ENCODE data around the gene FMO2.
"Not testable (repeated sequence)": the region's sequence is repeated elsewhere in the genome, so short reads cannot be mapped to it uniquely, and the experiment has no call there.

FMO2 gene

DNA sequence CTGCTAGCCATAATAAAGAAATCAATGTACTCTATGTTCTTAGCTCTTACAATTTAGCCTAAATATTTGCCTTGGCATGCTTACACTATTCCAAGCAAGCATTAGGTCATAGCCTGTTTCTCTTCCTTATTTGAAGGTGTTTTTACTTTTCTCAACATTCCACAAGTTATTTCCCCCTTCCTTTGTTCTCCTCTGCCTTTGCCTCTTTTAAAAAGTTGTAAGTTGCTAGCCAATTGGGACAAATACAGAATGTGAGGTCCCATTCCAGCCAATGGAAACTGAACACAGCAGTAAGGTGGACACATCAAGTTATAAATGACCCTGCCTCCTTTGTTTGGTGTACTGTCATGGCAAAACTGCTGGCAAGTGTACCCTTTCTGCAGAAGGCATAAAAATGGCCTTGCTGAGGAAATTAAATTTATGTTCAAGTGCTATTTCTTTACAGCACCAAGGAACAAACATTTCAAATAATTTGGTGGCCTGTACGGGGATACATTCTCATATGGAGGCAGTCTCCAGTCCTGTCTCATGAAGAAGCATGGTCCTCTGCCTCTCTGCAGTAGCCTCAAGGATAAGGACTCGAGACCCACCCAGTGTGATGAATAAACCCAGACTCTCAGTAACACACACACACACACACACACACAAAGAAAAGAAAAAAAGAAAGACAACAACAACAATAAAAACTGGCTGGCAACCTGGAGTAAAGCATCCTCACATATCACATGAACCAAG lies 34.4 kb downstream of the FMO2 start:
- DNase-seq (ENCODE audit: low read depth) = no peak

GRCh38 chr1:171220081-171220420 lies 35.0 kb downstream of the FMO2 start:
- DNase-seq (ENCODE audit: low read depth) = no peak

- no peak for DNase-seq (ENCODE audit: low read depth)
Observed at GRCh38 chr1:171220581-171221054, 35.5 kb downstream of the FMO2 start.

DNA sequence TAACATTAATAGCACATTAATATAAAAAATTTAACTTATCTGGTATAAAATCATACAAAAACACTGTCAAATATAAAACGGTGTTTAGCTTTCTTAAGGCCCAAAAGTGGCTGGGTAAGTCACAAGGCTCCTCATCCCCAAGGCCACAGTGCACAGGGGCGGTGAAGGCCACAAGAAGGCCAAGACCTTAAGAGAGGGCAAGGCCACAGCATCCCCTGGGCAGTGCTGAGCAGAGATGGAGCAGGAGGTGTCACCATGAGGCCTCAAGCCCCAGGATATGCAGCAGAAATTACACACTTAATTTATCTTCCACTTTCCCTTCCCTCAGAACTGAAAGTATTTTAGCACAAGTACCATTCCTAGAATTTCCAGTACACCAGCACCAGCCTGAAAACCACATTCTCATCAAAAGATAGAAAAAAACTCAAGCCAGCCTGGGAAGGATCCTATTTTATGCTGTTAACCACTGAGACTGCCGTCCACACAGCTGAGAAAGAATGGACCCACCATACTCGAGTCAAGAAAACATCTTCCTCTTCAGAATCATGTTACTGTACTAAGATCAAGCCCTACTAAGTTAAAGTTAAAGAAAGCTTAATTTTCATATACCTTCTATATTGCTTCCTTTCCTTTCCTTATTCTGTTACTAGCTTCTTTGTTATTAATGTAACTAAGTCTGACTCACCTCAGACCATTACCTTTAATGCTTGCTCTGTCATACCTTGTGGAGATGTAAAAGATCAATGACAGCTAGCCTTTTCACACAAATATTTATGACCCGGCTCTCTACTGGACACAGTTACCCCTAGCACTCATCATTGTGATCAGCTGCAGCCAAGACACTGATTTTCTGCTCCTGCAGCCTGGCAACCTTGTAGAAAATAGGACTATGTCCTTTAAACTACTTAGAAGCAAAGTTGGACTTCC lies 36.8 kb downstream of the FMO2 start:
- no peak for DNase-seq (ENCODE audit: low read depth)

GRCh38 chr1:171222936-171223335 lies 37.8 kb downstream of the FMO2 start:
- DNase-seq (ENCODE audit: low read depth) = no peak

- DNase-seq (ENCODE audit: low read depth) = not testable (repeated sequence)
Observed at GRCh38 chr1:171224257-171224656, 39.2 kb downstream of the FMO2 start.

DNA sequence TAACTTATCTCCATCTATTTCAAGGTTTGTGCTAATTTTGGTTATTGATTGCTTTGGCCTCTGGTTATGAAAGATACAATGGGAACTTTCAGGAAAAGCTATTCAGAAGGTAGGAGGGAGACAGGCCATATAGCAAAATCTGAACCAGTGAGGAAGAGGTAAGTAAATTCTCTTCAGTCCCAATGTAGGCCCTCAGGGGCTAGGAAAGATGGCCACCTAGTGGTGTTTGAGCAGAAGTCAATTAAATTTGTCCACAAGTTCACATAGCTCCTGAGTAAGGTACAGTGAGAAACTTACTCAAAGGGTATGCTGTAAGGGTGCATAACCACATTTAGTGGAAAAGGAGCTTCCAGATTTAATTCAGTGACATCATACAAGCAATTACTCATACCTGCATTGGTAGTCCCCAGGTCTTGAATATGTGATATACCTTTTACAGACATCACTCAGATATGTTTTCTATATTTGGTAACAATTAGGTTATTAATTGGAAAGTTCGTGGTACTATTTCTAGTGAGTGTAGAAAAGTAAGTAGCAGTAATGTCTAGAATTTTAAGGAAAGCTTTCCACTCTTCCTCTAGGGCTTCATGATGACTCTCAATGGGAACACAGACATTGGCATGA lies 41.8 kb downstream of the FMO2 start:
- no peak for DNase-seq (ENCODE audit: low read depth)

GRCh38 chr1:171231326-171231725 lies 46.2 kb downstream of the FMO2 start:
- DNase-seq (ENCODE audit: low read depth) = no peak

GRCh38 chr1:171233183-171233582 lies 48.1 kb downstream of the FMO2 start:
- no peak for DNase-seq (ENCODE audit: low read depth)

GRCh38 chr1:171236231-171236630 lies 51.1 kb downstream of the FMO2 start:
- DNase-seq (ENCODE audit: low read depth) = not testable (repeated sequence)

GRCh38 chr1:171243878-171244277 lies 58.8 kb downstream of the FMO2 start:
- DNase-seq (ENCODE audit: low read depth) = no peak

DNA sequence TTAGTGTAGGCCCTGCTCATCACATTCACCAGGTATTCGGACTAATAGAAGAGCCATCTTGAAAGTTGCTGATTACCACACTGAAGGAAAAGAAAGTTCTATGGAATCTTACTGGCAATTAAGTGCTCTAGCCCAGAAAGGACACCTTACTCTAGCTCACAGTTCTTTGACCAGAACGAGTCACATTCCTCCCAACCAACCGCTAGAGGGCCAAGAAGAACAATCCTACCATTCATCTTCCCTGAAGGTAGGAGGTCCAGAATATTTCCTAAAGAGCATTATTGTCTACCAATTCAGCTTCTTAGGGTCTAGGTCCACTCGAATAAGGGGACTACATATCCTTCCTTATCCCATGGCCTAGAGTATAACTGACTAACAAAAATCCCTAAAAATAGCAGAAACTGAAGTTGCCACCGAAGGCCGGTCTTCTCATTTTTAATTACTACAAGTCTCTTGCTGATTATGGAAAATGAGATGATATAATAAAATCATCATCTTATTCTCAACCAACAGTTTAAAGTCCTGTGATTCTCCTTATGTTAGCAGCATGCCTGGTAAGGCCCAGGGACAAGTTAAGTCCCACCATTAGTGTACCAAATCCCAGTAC lies 60.5 kb downstream of the FMO2 start:
- no peak for DNase-seq (ENCODE audit: low read depth)

- no peak for DNase-seq (ENCODE audit: low read depth)
Observed at GRCh38 chr1:171247501-171247900, 62.4 kb downstream of the FMO2 start.

- DNase-seq (ENCODE audit: low read depth) = no peak
Observed at GRCh38 chr1:171248302-171248701, 63.2 kb downstream of the FMO2 start, which contains the start of gene FMO1. Gene FMO1, plus strand, starts transcription at chr1:171248494. Its CDS starts 9,594 bp downstream, at chr1:171258088.

DNA sequence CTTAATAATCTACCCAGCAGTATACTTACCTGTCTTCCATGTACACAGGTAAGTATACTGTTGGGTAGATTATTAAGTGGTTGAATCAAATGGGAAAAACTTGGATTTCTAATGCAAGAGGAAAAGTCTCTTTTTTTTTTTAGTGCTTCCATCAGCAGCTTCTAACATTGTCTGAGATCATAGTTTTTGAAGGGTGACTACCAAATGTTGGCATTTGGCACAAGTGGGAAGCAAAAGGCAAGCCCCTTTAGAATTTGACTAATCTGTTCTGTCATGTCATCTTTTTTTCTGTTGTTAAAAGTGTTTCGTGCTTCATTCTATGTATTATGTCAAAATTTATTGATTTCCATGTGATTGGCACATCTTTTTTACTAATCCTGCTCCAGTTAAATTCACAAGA lies 63.7 kb downstream of the FMO2 start:
- DNase-seq (ENCODE audit: low read depth) = no peak

GRCh38 chr1:171250263-171250662 lies 65.2 kb downstream of the FMO2 start:
- no peak for DNase-seq (ENCODE audit: low read depth)

DNA sequence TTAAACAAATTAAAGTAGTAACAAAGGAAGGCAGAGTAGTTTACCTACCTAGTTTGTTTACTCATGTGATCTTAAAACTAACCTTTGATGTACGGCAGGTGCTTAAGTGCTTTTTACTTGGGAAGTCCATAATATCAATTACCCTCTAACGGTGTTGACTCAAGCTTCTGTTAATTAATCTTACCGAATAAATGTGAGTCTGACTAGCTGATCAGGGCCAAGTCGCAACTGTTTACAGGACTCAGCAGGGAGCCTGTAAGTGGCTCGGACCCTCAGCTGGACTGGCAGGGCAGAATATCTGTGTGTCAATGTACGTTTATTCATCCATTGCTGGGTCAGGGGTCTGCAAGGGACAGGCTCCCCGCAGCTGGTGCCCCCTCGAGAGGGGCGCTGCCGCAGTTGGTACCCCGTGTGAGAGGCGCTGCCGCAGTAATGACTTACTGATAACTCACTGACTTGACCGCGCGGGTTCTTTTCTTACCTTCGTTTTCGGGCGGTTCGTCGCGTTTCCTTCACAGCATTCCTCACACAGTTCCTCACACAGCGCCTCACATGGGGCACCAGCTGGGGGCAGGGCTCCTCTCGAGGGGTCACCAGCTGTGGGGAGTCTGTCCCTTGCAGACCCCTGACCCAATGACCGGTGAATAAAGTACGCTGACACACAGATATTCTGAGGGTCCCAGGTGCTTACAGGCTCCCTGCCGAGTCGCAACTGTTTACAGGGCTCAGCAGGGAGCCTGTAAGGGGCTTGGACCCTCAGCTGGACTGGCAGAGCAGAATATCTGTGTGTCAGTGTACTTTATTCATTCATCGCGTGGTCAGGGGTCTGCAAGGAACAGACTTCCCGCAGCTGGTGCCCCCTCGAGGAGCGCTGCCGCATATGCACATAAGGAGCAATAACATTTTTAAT lies 66.2 kb downstream of the FMO2 start:
- no peak for DNase-seq (ENCODE audit: low read depth)

DNA sequence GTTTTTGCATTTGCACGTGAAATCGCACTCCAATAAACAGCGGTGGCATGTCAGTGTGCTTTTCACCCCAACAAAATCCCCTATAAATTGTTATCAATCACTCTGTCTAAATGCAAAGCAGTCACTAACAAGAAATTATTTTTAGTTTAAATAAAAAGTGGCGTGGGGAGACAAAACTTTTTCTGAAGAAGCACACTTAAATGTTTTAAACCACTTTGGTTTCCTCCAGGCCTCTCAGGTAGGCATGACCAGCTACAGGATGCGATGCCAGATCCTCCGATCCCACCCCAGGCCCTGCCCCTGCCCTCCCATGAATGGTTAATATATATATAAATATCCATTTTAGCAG lies 66.8 kb downstream of the FMO2 start:
- DNase-seq (ENCODE audit: low read depth) = no peak

DNA sequence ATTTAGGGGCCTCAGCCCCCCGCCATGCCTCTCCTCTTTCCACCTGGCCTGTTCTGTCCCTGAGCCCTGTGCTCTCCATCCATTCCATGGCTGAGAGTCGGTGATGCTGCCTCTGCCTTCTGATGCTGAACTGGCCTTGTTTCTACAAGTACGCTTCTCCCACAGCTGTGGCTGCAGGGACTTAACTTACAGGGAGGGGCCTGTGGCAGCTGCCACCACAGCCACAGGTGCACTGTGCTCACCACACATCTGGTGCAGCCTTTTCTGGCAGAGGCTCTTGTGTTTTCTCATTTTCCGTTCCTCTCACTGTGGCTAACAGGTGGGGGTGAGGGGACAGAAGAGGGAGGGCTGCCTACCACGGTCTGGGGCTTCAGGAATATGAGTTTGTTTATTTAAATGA lies 67.4 kb downstream of the FMO2 start:
- DNase-seq (ENCODE audit: low read depth) = no peak

GRCh38 chr1:171254859-171255258 lies 69.8 kb downstream of the FMO2 start:
- DNase-seq (ENCODE audit: low read depth) = no peak

- no peak for DNase-seq (ENCODE audit: low read depth)
Observed at GRCh38 chr1:171256940-171257606, 72.0 kb downstream of the FMO2 start.

All from HS-27A (cell line).